Stimulated activated CD8-positive, alpha-beta memory T cell treated with anti-CD3 and anti-CD28 coated beads, Interleukin-12 subunit alpha, Interleukin-12 subunit beta, amount 100 ng/mL, for 24 hours (primary cell): ENCODE results near the gene GPR37.

Experiments
- DNase-seq: peaks from one replicate; pipeline ENCODE4 v3.0.0-alpha.2; 2020; ENCODE audit errors: extremely low read depth

Gene GPR37

DNA sequence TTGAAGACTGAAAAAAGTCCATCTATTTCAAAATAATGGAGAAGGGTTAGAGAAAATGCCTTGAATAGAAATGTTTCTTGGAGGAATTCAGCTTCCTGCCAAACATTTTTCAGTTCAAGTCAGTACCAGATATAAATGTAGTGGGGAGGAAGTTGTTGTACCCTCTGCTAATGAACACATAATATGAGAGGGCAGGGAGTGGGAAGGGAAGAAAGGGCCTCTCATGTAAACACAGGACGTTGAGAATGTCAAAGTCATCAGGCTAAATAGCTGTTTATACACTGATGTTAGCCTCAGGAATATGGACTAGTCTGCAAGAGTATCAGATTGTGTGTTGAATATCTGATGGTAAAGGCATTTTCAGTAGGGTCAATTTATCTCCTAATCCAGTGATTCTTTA, 37.0 kb downstream of the GPR37 start:
- no peak for DNase-seq

DNA sequence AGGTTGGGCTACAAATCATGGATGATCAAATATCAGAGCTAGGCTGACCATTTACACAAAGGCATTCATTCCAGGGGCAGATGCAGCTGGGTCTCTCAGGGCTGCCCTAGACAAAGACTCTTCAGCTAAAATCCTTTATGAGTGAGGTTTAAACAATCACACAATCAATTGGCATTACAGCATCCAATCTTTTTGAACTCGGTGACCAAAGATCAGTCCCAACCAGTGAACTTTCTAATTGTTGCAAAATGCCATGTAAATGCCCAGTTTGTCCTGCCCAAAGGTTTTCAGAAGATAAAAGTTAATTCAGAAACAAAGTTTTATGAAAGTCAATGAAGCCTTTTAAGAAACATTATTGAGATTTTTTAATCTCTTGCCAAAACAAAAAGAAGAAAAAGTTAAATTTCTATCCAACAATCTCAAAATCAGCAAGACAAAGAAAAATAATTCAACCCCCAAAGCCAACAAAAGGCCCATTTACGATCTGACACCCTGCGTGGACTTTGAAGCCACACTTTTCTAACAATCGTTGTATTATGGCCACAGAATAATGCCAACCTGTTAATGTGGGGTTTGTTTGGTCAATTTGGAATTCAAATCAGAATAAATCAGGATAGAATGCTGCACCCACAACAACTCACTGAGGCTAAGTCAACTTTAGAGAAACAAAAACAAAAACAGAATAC, 40.9 kb downstream of the GPR37 start:
- no peak for DNase-seq

DNA sequence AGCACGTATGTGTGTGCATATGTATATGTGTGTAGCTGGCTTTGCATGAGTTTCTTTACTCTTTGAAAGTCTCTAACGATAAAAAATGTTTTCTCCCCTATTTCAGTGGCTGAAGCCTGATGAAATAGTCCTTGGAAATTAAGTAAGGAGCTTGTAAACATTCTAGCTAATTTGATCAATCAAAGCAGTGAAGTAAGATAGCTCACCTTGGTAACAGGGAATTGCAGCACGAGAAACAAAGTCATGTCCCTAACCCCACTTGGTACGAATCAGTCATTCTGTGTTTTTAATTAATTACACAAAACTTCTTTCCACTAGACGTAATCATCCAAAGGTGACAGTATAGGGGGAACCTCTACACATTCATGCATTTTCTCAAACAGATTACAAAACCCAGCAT, 41.5 kb downstream of the GPR37 start:
- no peak for DNase-seq

DNA sequence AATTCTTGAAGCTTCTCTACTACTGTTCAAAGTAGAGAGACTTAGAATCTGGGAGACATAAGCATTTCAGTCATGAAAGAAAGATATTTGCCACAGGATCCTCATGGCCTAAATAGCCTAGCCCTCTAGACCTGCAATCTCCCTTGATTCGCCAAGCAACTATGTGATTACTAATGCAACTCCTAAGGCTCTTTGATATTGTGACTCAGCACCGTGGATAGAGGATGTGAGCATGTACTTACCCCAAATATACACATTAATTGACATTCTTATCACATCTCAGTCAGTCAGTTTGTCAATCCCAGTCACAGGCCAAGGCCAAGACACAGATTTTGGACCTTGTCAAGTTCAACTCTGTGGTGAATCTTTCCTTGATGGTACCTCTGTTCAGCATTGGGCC, 42.6 kb downstream of the GPR37 start:
- DNase-seq, result no peak

DNA sequence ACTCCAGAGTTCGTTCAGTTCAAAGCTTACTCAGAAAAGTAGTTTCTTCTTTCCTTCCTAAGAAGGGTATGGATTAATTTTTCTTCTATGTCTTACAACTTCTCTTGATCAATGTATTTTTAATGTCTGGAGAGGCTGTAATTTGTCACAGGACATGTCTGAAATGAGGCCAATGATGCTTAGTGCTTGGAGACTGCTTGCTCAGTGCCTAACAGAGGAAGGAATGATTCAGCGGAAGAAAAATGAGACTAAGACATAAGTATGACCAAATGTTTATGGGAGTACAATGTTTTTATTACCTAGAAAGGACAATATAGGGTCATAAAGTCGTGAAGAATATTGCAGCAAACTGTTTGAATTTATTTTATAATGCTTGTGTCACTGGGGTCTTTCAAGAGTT, 43.3 kb downstream of the GPR37 start:
- DNase-seq, result no peak

DNA sequence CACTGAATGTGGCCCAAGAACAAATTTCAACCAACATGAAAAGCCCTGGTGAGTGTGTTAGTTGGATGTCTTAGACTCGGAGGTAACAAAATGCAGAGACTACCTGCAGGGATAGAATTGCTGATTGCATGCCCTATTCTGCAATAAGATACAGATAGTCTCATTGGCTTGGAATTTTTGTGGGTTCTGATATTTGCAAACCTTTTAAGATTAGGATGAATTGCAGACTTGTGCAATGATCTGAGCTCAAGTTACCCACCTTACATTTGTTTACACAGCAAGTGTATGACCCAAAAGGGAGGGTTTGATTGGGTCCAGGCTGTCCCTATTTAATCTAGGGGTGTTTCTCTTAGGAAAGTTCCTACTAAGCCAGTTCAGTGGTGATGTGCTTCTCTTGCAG, 45.4 kb downstream of the GPR37 start:
- DNase-seq, result no peak

DNA sequence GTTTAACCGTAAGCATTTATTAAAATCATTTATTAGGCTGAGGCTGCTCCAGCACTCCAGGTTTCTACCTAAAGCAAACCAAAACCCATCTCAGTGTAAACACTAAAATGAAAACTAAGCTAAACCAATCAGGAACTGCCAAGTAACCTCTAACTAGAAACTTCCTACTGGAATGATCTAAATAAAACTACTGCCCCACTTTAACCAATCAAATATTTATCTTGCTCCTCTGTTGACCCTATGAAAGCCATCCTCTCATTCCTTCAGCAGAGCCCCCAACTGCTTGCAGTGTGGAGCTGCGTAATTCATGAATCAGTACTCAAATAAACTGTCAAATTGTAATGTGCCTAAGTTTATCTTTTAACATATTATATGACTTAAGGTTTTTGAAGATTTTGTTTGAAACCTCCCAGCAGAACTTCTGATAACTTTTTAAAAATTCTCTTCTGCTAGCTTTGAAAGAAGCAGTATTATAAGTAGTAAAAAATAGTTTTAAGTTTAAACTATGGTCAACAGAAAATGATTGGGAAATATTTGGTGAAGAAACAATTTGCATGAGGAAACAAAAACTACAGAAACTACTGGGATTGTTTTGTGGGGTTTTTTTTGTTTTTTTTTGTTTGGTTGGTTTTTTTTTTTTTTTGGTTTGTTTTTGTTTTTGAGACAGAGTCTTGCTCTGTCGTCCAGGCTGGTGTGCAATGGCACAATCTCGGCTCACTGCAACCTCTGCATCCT, 47.4 kb downstream of the GPR37 start:
- no peak for DNase-seq

DNA sequence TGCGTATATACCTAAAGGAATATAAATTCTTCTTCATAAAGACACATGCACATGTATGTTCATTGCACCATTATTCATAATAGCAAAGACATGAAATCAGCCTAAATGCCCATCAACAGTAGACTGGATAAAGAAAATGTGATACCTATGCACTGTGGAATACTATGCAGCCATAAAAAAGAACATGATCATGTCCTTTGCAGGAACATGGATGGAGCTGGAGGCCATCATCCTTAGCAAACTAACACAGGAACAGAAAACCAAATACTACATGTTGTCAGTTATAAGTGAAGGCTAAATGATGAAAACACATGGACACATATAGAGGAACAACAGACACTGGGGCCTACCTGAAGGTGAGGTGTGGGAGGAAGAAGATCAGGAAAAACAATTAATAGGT, 48.7 kb downstream of the GPR37 start:
- no peak for DNase-seq

DNA sequence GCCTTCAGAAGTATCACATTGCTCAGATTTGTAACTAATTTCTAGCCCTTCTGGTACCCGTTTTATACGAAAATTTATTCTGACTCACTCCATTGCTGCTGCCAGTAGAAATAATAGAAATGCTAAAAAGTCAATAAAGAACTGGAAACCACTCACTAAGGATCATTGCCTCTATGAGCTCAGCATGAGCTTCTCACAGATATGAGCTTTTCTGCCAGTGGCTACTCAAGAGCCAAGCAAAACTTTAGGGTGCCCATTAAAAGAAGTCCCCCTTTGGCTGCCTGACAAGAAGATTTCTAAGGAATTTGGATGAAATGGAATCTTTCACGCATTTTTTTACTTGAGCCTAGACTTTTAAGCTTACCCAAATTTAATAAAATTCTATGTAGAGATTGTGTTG, 52.5 kb downstream of the GPR37 start:
- no peak for DNase-seq

DNA sequence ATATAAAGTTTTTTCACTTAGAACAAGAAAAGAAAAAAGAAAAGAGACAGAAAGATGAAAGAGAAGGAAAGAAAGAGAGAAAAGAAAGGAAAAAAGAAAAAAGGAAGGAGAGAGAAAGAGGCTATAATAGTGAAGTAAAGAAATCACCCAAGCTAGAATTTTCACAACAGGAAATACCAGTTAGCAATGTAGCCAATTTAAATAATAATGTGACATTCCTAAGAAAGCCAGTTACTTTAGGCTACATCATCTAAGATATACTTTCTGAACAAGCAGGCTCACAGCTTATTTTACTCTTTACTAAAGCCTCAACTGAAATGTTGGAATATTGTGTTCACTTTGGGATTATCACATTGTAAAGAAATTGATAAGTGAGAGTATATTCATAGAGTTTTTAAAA, 53.6 kb downstream of the GPR37 start:
- DNase-seq, result no peak

DNA sequence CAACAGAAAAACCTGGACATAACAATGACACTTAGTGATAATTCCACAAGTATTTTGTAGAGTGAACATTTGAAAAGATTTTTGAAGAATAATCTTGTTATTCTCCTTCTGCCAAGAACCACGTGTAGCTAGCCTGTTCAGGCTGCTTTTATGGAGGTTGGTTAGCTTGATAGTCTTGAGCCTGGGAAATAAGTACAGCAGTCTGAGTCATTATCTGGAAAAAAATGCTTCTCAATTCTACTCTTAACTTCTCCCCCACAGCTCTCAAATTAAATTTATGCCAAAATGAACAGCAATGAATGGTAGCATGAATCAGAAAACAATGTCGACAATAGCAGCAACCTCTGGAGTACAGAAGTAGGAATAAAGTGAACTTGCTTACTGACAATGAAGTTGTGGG, 63.2 kb downstream of the GPR37 start:
- DNase-seq, result no peak

DNA sequence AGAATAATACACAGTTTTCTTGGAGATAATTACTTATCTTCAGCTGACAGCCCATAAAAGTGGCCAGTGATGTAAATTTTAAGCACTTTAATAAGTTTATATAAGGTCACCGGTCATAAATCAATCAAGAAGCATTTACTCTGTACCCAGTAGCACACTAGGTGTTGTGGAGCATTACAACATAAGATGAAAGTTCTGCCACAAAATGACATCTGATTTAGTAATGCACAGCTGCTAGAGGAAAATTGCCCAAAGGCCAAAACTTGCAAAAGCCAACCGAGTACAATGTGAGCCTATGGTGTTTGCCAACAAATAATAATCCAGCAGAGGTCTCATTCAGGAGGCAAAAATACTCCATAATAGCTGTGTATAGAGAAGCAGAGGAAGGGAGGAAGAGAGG, 63.6 kb downstream of the GPR37 start:
- DNase-seq, result no peak

DNA sequence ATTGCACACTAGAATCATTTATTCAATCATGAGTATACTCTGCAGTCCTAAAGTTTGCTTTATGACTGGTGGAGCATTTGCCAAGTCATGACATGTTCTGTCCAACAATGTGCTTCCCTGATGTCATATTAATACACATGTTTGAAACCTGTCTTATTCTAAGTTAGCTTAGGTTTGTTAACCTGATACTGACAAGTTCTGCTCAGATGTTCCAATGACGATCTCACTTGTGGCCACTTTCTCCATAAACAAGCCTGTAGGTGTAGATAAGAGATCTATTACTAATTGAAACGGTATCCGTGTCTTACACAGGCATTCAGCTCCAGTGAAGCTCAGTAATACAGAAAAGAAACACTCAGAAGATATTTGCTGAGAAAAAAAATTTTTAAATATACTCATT, 64.9 kb downstream of the GPR37 start:
- DNase-seq, result no peak

DNA sequence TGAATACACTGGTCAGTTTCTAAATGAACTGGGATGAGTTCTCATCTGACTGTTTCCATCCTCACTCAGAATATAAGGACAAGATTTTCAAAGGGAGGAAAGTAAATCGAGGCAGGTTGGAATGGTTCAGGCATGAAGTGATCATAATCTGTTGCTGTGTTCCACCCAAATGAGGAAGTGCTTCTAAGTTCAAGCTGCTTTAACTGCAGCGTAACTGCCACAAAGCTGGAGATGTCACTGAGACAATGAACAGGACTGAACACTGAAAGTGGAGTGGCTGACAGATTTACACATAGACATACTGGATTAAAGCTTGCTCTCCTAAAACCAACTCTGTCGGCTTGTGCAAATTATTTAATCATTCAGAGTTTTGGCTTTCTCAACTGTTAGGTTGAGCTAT, 66.6 kb downstream of the GPR37 start:
- no peak for DNase-seq

DNA sequence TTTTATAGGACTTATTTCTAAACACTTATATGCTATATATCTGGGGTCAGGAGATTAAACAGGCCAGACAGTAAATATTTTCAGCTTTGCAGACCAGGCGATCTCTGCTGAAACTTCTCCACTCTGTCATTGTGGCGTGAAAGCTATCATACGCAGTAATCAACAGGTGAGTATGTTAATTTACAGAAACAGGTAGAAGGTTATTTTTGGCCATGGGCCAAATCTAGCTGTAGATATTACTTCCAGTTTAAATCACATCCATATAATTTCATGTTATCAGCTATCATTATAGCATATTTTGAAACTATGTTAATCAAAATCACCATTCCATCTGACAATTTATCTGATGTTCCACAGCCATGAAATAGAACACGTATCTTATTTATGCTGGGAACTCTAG, 67.8 kb downstream of the GPR37 start:
- DNase-seq, result no peak
